ENCODE data around the gene PTPRD. TPM values are rescaled to one million over a fixed set of nuclear protein-coding genes. Genes with fewer than 3 reads are reported as not detected.

The PTPRD gene
- total RNA-seq, 2 experiments from 2014 or later: not detected

GRCh38 chr9:8817335-8817734 is 1795.5 kb downstream of the PTPRD start:
- Mint-ChIP-seq H3K4me3 (no peak overlapping the region), H3K9me3 (ENCODE audit: insufficient read depth) (no peaks in the 10 kb centered on the region), H3K4me1 (ENCODE audit: low read depth) (no peaks in the 10 kb centered on the region), H3K36me3 (ENCODE audit: low read depth) (no peaks in the 10 kb centered on the region), H3K27ac (no peak overlapping the region), H3K27me3 (ENCODE audit: low read depth) (no peaks in the 10 kb centered on the region)
- DNase-seq (no peak), ATAC-seq (no peak)
- POLR2A ChIA-PET: no interaction called here
- CTCF ChIA-PET: no interaction called here

GRCh38 chr9:8816361-8816760 is 1796.4 kb downstream of the PTPRD start:
- ChIA-PET POLR2A (no interaction called here), CTCF (no interaction called here)
- ATAC-seq: no peak
- no peaks in the 10 kb centered on the region for H3K4me1 Mint-ChIP-seq (ENCODE audit: low read depth)
- no peak overlapping the region for H3K4me3 Mint-ChIP-seq
- H3K9me3 Mint-ChIP-seq (ENCODE audit: insufficient read depth): no peaks in the 10 kb centered on the region
- no peaks in the 10 kb centered on the region for H3K36me3 Mint-ChIP-seq (ENCODE audit: low read depth)
- DNase-seq: no peak
- H3K27ac Mint-ChIP-seq: no peak overlapping the region
- no peaks in the 10 kb centered on the region for H3K27me3 Mint-ChIP-seq (ENCODE audit: low read depth)

- Mint-ChIP-seq H3K4me1 (ENCODE audit: low read depth) (no peaks in the 10 kb centered on the region), H3K36me3 (ENCODE audit: low read depth) (no peaks in the 10 kb centered on the region), H3K4me3 (no peak overlapping the region), H3K9me3 (ENCODE audit: insufficient read depth) (no peaks in the 10 kb centered on the region), H3K27ac (no peak overlapping the region), H3K27me3 (ENCODE audit: low read depth) (no peaks in the 10 kb centered on the region)
- POLR2A ChIA-PET: no interaction called here
- ATAC-seq: no peak
- DNase-seq: no peak
- CTCF ChIA-PET: no interaction called here
These were observed 1796.9 kb downstream of the PTPRD start for GRCh38 chr9:8815931-8816330.

- no peak for DNase-seq
- H3K9me3 Mint-ChIP-seq (ENCODE audit: insufficient read depth): no peaks in the 10 kb centered on the region
- H3K36me3 Mint-ChIP-seq (ENCODE audit: low read depth): no peaks in the 10 kb centered on the region
These were observed 1797.6 kb downstream of the PTPRD start for GRCh38 chr9:8815219-8815618.

GRCh38 chr9:8812888-8813287 is 1799.9 kb downstream of the PTPRD start:
- no peak for DNase-seq
- H3K27ac Mint-ChIP-seq: no peak overlapping the region

More at GRCh38 chr9:8815219-8815618, 1797.6 kb downstream of the PTPRD start:
- Mint-ChIP-seq H3K4me1 (ENCODE audit: low read depth) (no peaks in the 10 kb centered on the region), H3K27ac (no peak overlapping the region), H3K4me3 (no peak overlapping the region), H3K27me3 (ENCODE audit: low read depth) (no peaks in the 10 kb centered on the region)
- POLR2A ChIA-PET: no interaction called here
- CTCF ChIA-PET: no interaction called here
- no peak for ATAC-seq

GRCh38 chr9:8809741-8810140 is 1803.1 kb downstream of the PTPRD start:
- DNase-seq (no peak), ATAC-seq (no peak)
- H3K36me3 Mint-ChIP-seq (ENCODE audit: low read depth): no peaks in the 10 kb centered on the region
- no peak overlapping the region for H3K4me3 Mint-ChIP-seq
- ChIA-PET CTCF (no interaction called here), POLR2A (no interaction called here)
- H3K4me1 Mint-ChIP-seq (ENCODE audit: low read depth): no peaks in the 10 kb centered on the region
- no peaks in the 10 kb centered on the region for H3K27me3 Mint-ChIP-seq (ENCODE audit: low read depth)
- H3K27ac Mint-ChIP-seq: no peak overlapping the region
- H3K9me3 Mint-ChIP-seq (ENCODE audit: insufficient read depth): no peaks in the 10 kb centered on the region

More at GRCh38 chr9:8812888-8813287, 1799.9 kb downstream of the PTPRD start:
- ATAC-seq: no peak
- no peak overlapping the region for H3K4me3 Mint-ChIP-seq
- H3K27me3 Mint-ChIP-seq (ENCODE audit: low read depth): no peaks in the 10 kb centered on the region
- CTCF ChIA-PET: no interaction called here
- H3K36me3 Mint-ChIP-seq (ENCODE audit: low read depth): no peaks in the 10 kb centered on the region
- POLR2A ChIA-PET: no interaction called here
- H3K4me1 Mint-ChIP-seq (ENCODE audit: low read depth): no peaks in the 10 kb centered on the region
- no peaks in the 10 kb centered on the region for H3K9me3 Mint-ChIP-seq (ENCODE audit: insufficient read depth)

GRCh38 chr9:8806150-8806549 is 1806.7 kb downstream of the PTPRD start:
- no peaks in the 10 kb centered on the region for H3K4me1 Mint-ChIP-seq (ENCODE audit: low read depth)
- no peak for DNase-seq
- H3K27me3 Mint-ChIP-seq (ENCODE audit: low read depth): no peaks in the 10 kb centered on the region
- no peak for ATAC-seq
- H3K9me3 Mint-ChIP-seq (ENCODE audit: insufficient read depth): no peaks in the 10 kb centered on the region
- no peak overlapping the region for H3K27ac Mint-ChIP-seq
- POLR2A ChIA-PET: no interaction called here
- no peaks in the 10 kb centered on the region for H3K36me3 Mint-ChIP-seq (ENCODE audit: low read depth)
- CTCF ChIA-PET: no interaction called here
- no peak overlapping the region for H3K4me3 Mint-ChIP-seq

GRCh38 chr9:8804613-8805012 is 1808.2 kb downstream of the PTPRD start:
- no peak for DNase-seq
- Mint-ChIP-seq H3K9me3 (ENCODE audit: insufficient read depth) (no peaks in the 10 kb centered on the region), H3K27me3 (ENCODE audit: low read depth) (no peaks in the 10 kb centered on the region), H3K36me3 (ENCODE audit: low read depth) (no peaks in the 10 kb centered on the region), H3K4me1 (ENCODE audit: low read depth) (no peaks in the 10 kb centered on the region), H3K27ac (no peak overlapping the region), H3K4me3 (no peak overlapping the region)
- CTCF ChIA-PET: no interaction called here
- ATAC-seq: no peak
- POLR2A ChIA-PET: no interaction called here

GRCh38 chr9:8802242-8802641 is 1810.6 kb downstream of the PTPRD start:
- no peaks in the 10 kb centered on the region for H3K27me3 Mint-ChIP-seq (ENCODE audit: low read depth)
- DNase-seq: no peak
- no peaks in the 10 kb centered on the region for H3K4me1 Mint-ChIP-seq (ENCODE audit: low read depth)
- no peaks in the 10 kb centered on the region for H3K9me3 Mint-ChIP-seq (ENCODE audit: insufficient read depth)
- no peak overlapping the region for H3K27ac Mint-ChIP-seq
- no peak for ATAC-seq
- POLR2A ChIA-PET: no interaction called here
- H3K4me3 Mint-ChIP-seq: no peak overlapping the region
- no peaks in the 10 kb centered on the region for H3K36me3 Mint-ChIP-seq (ENCODE audit: low read depth)
- CTCF ChIA-PET: no interaction called here

- Mint-ChIP-seq H3K4me1 (ENCODE audit: low read depth) (no peaks in the 10 kb centered on the region), H3K9me3 (ENCODE audit: insufficient read depth) (no peaks in the 10 kb centered on the region), H3K36me3 (ENCODE audit: low read depth) (no peaks in the 10 kb centered on the region), H3K4me3 (no peak overlapping the region), H3K27ac (no peak overlapping the region), H3K27me3 (ENCODE audit: low read depth) (no peaks in the 10 kb centered on the region)
- ATAC-seq (no peak), DNase-seq (no peak)
- ChIA-PET POLR2A (no interaction called here), CTCF (no interaction called here)
These were observed 1812.6 kb downstream of the PTPRD start for GRCh38 chr9:8800196-8800595.

GRCh38 chr9:8799615-8800014 is 1813.2 kb downstream of the PTPRD start:
- H3K27me3 Mint-ChIP-seq (ENCODE audit: low read depth): no peaks in the 10 kb centered on the region

GRCh38 chr9:8799206-8799605 is 1813.6 kb downstream of the PTPRD start:
- ChIA-PET CTCF (no interaction called here), POLR2A (no interaction called here)
- no peaks in the 10 kb centered on the region for H3K9me3 Mint-ChIP-seq (ENCODE audit: insufficient read depth)
- H3K27me3 Mint-ChIP-seq (ENCODE audit: low read depth): no peaks in the 10 kb centered on the region
- no peak for ATAC-seq
- no peak for DNase-seq
- no peaks in the 10 kb centered on the region for H3K36me3 Mint-ChIP-seq (ENCODE audit: low read depth)
- H3K27ac Mint-ChIP-seq: no peak overlapping the region
- H3K4me1 Mint-ChIP-seq (ENCODE audit: low read depth): no peaks in the 10 kb centered on the region
- no peak overlapping the region for H3K4me3 Mint-ChIP-seq

More at GRCh38 chr9:8799615-8800014, 1813.2 kb downstream of the PTPRD start:
- ATAC-seq: no peak
- H3K9me3 Mint-ChIP-seq (ENCODE audit: insufficient read depth): no peaks in the 10 kb centered on the region
- CTCF ChIA-PET: no interaction called here
- no peak overlapping the region for H3K27ac Mint-ChIP-seq
- POLR2A ChIA-PET: no interaction called here
- H3K4me1 Mint-ChIP-seq (ENCODE audit: low read depth): no peaks in the 10 kb centered on the region
- no peaks in the 10 kb centered on the region for H3K36me3 Mint-ChIP-seq (ENCODE audit: low read depth)
- no peak overlapping the region for H3K4me3 Mint-ChIP-seq
- DNase-seq: no peak

GRCh38 chr9:8784838-8785237 is 1828.0 kb downstream of the PTPRD start:
- ChIA-PET POLR2A (no interaction called here), CTCF (no interaction called here)
- Mint-ChIP-seq H3K36me3 (ENCODE audit: low read depth) (no peaks in the 10 kb centered on the region), H3K27ac (no peak overlapping the region), H3K4me1 (ENCODE audit: low read depth) (no peaks in the 10 kb centered on the region), H3K9me3 (ENCODE audit: insufficient read depth) (no peaks in the 10 kb centered on the region), H3K27me3 (ENCODE audit: low read depth) (no peaks in the 10 kb centered on the region), H3K4me3 (no peak overlapping the region)
- no peak for DNase-seq
- no peak for ATAC-seq

All from activated CD8-positive, alpha-beta T cell treated with anti-CD3 and anti-CD28 coated beads, Interleukin-2, amount 10 ng/mL, durations not matched to agents 7 days and 5 days (primary cell).